GM12878 (cell line): ENCODE results near the gene MYRFL.

Experiments used
- ATF7 ChIP-seq: fragments of 450-650 bp; IDR thresholded peaks from 2 replicates; pipeline ENCODE4 v1.6.1; 2016; ENCODE audit warnings: low read depth, mild to moderate bottlenecking
- E2F4 ChIP-seq: IDR thresholded peaks from 2 replicates; pipeline ENCODE4 v1.6.1; 2012; ENCODE audit warnings: low read depth, low read length, improper control_type of control experiment
- FOXK2 ChIP-seq: fragments of 450-650 bp; IDR thresholded peaks from 2 replicates; pipeline ENCODE4 v1.6.1; 2017; ENCODE audit warnings: mild to moderate bottlenecking, moderate library complexity
- MAX ChIP-seq: IDR thresholded peaks from 2 replicates; pipeline ENCODE4 v1.6.1; 2012; ENCODE audit warnings: low read depth, low read length, improper control_type of control experiment
- MXI1 ChIP-seq: fragments of 150-350 bp; IDR thresholded peaks from 2 replicates; pipeline ENCODE4 v1.6.1; 2011; ENCODE audit warnings: low read depth, mild to moderate bottlenecking, inconsistent platforms, low read length, improper control_type of control experiment
- MYC ChIP-seq: IDR thresholded peaks from 2 replicates; pipeline ENCODE4 v1.6.1; 2011; ENCODE audit warnings: mild to moderate bottlenecking, low read length, moderate library complexity, inconsistent platforms; ENCODE audit not compliant: insufficient read depth, insufficient replicate concordance, insufficient read length, severe bottlenecking
- NFYB ChIP-seq: IDR thresholded peaks from 2 replicates; pipeline ENCODE4 v1.6.1; 2011; ENCODE audit warnings: low read depth, mild to moderate bottlenecking, low read length, improper control_type of control experiment, moderate library complexity; ENCODE audit not compliant: insufficient read depth
- NR2F1 ChIP-seq: fragments of 450-650 bp; conservative IDR thresholded peaks from 2 replicates; pipeline ENCODE4 v1.6.1; 2017; ENCODE audit warnings: mild to moderate bottlenecking
- POLR2A ChIP-seq: IDR thresholded peaks from 2 replicates; pipeline ENCODE4 v1.6.1; 2011; ENCODE audit warnings: low read depth, mild to moderate bottlenecking, low read length
- USF2 ChIP-seq: IDR thresholded peaks from 2 replicates; pipeline ENCODE4 v1.6.1; 2011; ENCODE audit warnings: low read depth, low read length, improper control_type of control experiment, borderline replicate concordance
- YY1 ChIP-seq: IDR thresholded peaks from 2 replicates; pipeline ENCODE4 v1.6.1; 2011; ENCODE audit warnings: low read depth, mild to moderate bottlenecking, low read length
- TF ChIP-seq, protein P1 (sequence below), 3 experiments: IDR thresholded peaks in 2 of 3; conservative IDR thresholded peaks in 1 of 3; 2 replicates each; pipeline ENCODE4 v1.5.1; 2011; ENCODE audit warnings: low read depth in 3 of 3, low read length in 3 of 3, mild to moderate bottlenecking in 3 of 3, control low read depth in 2 of 3, moderate library complexity in 2 of 3, inconsistent platforms in 1 of 3, mixed read lengths in 1 of 3; ENCODE audit not compliant: control insufficient read depth in 2 of 3, insufficient read depth in 1 of 3; ENCODE audit errors: extremely low read depth in 1 of 3
- TF ChIP-seq, protein P2 (sequence below): IDR thresholded peaks from 2 replicates; pipeline ENCODE4 v1.6.1; 2012; ENCODE audit warnings: low read length, inconsistent platforms

DNA sequence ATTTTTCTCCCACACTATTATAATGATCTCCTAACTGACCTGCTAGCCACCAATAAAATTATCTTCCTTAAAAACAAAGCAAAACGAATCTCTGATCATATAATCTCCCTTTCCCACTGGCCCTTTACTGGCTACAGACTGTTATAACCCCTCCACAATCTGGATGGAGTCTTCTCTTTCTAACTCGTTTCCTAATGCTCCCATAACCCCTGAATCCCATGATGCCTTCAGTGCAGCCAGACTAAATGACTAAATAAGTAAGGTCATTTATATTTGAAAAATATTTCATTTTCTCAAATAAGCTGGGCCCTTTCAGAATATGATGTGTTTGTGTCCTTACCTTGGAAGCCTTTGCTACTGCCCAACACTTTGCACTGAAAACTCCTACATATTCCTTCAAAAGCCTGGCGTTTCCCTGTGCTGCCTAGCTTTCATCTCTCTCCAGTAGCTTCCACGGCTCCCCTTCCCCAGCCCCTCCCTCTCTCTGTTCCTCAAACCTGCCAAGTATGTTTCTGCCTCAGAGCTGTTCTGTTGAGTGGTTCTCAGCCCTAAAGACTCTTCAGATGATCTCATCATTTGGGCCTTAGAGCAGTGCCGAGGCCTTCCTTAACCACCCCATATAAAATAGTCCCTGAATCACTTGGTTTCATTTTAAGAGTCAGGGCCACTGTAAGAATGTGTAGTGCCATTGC, 91.7 kb downstream of the MYRFL start:
- TF ChIP-seq, protein P1, sequence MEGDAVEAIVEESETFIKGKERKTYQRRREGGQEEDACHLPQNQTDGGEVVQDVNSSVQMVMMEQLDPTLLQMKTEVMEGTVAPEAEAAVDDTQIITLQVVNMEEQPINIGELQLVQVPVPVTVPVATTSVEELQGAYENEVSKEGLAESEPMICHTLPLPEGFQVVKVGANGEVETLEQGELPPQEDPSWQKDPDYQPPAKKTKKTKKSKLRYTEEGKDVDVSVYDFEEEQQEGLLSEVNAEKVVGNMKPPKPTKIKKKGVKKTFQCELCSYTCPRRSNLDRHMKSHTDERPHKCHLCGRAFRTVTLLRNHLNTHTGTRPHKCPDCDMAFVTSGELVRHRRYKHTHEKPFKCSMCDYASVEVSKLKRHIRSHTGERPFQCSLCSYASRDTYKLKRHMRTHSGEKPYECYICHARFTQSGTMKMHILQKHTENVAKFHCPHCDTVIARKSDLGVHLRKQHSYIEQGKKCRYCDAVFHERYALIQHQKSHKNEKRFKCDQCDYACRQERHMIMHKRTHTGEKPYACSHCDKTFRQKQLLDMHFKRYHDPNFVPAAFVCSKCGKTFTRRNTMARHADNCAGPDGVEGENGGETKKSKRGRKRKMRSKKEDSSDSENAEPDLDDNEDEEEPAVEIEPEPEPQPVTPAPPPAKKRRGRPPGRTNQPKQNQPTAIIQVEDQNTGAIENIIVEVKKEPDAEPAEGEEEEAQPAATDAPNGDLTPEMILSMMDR (IDR thresholded peaks at IDR 0.05 in 2 of 3, conservative IDR thresholded peaks at IDR 0.05 in 1 of 3; ENCODE audit: control insufficient read depth in 2 of 3, extremely low read depth in 1 of 3, insufficient read depth in 1 of 3, low read depth in 3 of 3, low read length in 3 of 3): no peak
- TF ChIP-seq FOXK2 (no peak), POLR2A (no peak), E2F4 (no peak), MAX (no peak), USF2 (no peak), NFYB (no peak), YY1 (no peak), MXI1 (no peak), NR2F1 (no peak), MYC (no peak), ATF7 (no peak)
- TF ChIP-seq, protein P2, sequence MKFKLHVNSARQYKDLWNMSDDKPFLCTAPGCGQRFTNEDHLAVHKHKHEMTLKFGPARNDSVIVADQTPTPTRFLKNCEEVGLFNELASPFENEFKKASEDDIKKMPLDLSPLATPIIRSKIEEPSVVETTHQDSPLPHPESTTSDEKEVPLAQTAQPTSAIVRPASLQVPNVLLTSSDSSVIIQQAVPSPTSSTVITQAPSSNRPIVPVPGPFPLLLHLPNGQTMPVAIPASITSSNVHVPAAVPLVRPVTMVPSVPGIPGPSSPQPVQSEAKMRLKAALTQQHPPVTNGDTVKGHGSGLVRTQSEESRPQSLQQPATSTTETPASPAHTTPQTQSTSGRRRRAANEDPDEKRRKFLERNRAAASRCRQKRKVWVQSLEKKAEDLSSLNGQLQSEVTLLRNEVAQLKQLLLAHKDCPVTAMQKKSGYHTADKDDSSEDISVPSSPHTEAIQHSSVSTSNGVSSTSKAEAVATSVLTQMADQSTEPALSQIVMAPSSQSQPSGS: no peak
